ENCODE data around the gene APOBEC4. TPM values are rescaled to one million over a fixed set of nuclear protein-coding genes. Genes with fewer than 3 reads are reported as not detected.
"Not testable (repeated sequence)": the region's sequence is repeated elsewhere in the genome, so short reads cannot be mapped to it uniquely, and the experiment has no call there.

Gene APOBEC4
- total RNA-seq, 6 experiments from 2014 or later, result not detected

GRCh38 chr1:183622884-183623785, 30.0 kb downstream of the APOBEC4 start:
- H3K4me3 Mint-ChIP-seq, result no peak overlapping the region
- TF ChIP-seq CTCF (IDR thresholded peaks at IDR 0.05), result peak; percentile 79
- peaks cover 2% of the 10 kb centered on the region; the same call in 1 of the 2 replicates for H3K27me3 Mint-ChIP-seq (ENCODE audit: insufficient read depth)
- peak overlapping the region; percentile 37 for H3K27ac Mint-ChIP-seq
- H3K36me3 Mint-ChIP-seq (ENCODE audit: low read depth), result peaks cover 30% of the 10 kb centered on the region
- DNase-seq, result peak; percentile 54
- H3K9me3 Mint-ChIP-seq, result no peaks in the 10 kb centered on the region
- peaks cover 44% of the 10 kb centered on the region for H3K4me1 Mint-ChIP-seq (ENCODE audit: low read depth)

GRCh38 chr1:183622013-183622412, 31.1 kb downstream of the APOBEC4 start:
- no peak for TF ChIP-seq CTCF (IDR thresholded peaks at IDR 0.05)
- Mint-ChIP-seq H3K27me3 (ENCODE audit: insufficient read depth) (peaks cover 4% of the 10 kb centered on the region), H3K4me1 (ENCODE audit: low read depth) (peaks cover 40% of the 10 kb centered on the region), H3K27ac (no peak overlapping the region), H3K36me3 (ENCODE audit: low read depth) (peaks cover 28% of the 10 kb centered on the region), H3K9me3 (no peaks in the 10 kb centered on the region), H3K4me3 (no peak overlapping the region)
- DNase-seq, result no peak

GRCh38 chr1:183620311-183620710, 32.8 kb downstream of the APOBEC4 start:
- no peak for TF ChIP-seq CTCF (IDR thresholded peaks at IDR 0.05)
- H3K27ac Mint-ChIP-seq, result no peak overlapping the region
- H3K27me3 Mint-ChIP-seq (ENCODE audit: insufficient read depth), result peaks cover 2% of the 10 kb centered on the region
- H3K9me3 Mint-ChIP-seq, result no peaks in the 10 kb centered on the region
- peaks cover 16% of the 10 kb centered on the region for H3K36me3 Mint-ChIP-seq (ENCODE audit: low read depth)
- H3K4me1 Mint-ChIP-seq (ENCODE audit: low read depth), result peaks cover 26% of the 10 kb centered on the region
- H3K4me3 Mint-ChIP-seq, result no peak overlapping the region
- DNase-seq, result no peak

GRCh38 chr1:183619781-183620180, 33.3 kb downstream of the APOBEC4 start:
- Mint-ChIP-seq H3K4me3 (no peak overlapping the region), H3K9me3 (no peaks in the 10 kb centered on the region), H3K4me1 (ENCODE audit: low read depth) (peaks cover 21% of the 10 kb centered on the region), H3K27ac (no peak overlapping the region), H3K27me3 (ENCODE audit: insufficient read depth) (peaks cover 2% of the 10 kb centered on the region), H3K36me3 (ENCODE audit: low read depth) (peaks cover 11% of the 10 kb centered on the region)
- DNase-seq, result no peak
- no peak for TF ChIP-seq CTCF (IDR thresholded peaks at IDR 0.05)

- DNase-seq; H3K27me3 Mint-ChIP-seq (ENCODE audit: insufficient read depth); H3K36me3 Mint-ChIP-seq (ENCODE audit: low read depth); H3K27ac Mint-ChIP-seq; H3K4me3 Mint-ChIP-seq; H3K9me3 Mint-ChIP-seq: not testable (repeated sequence)
- H3K4me1 Mint-ChIP-seq (ENCODE audit: low read depth), result peaks cover 14% of the 10 kb centered on the region
Observed at GRCh38 chr1:183618202-183618601, 34.9 kb downstream of the APOBEC4 start.

- H3K9me3 Mint-ChIP-seq; DNase-seq; H3K27ac Mint-ChIP-seq; H3K4me3 Mint-ChIP-seq; H3K27me3 Mint-ChIP-seq (ENCODE audit: insufficient read depth); H3K36me3 Mint-ChIP-seq (ENCODE audit: low read depth): not testable (repeated sequence)
- peaks cover 38% of the 10 kb centered on the region for H3K4me1 Mint-ChIP-seq (ENCODE audit: low read depth)
Observed at GRCh38 chr1:183612975-183613374, 40.1 kb downstream of the APOBEC4 start.

Measured in HFFc6 (cell line).